Stimulated activated CD8-positive, alpha-beta memory T cell treated with anti-CD3 and anti-CD28 coated beads, Interleukin-12 subunit alpha, Interleukin-12 subunit beta, amount 100 ng/mL, for 24 hours (primary cell): Measurements from ENCODE around the gene MIAT.
"Not testable (repeated sequence)": the region's sequence is repeated elsewhere in the genome, so short reads cannot be mapped to it uniquely, and the experiment has no call there.

ENCODE experiments used
- DNase-seq: peaks from one replicate; pipeline ENCODE4 v3.0.0-alpha.2; 2020; ENCODE audit errors: extremely low read depth

The MIAT gene

DNA sequence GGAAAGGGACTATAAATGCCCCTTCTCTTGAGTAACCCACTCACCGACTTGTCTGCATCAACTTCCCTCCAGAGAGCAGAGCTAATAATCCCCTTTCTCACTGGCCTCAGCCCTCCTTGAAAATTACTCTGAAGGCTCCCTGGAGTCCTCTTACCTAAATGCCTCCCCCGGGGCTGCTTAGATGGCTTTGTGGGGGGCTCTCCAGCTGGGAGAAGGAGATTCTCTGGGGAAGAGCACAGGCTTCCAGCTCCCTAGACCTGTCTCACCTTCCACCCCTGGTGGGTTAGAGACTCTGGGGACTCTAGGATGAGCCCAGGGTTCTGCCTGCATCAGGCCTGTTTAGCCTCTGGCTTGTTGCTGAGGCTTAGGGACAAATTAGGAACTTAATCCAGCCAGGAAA, 39.8 kb downstream of the MIAT start:
- no peak for DNase-seq

GRCh38 chr22:26700462-26700861, 43.1 kb downstream of the MIAT start:
- DNase-seq, result no peak

DNA sequence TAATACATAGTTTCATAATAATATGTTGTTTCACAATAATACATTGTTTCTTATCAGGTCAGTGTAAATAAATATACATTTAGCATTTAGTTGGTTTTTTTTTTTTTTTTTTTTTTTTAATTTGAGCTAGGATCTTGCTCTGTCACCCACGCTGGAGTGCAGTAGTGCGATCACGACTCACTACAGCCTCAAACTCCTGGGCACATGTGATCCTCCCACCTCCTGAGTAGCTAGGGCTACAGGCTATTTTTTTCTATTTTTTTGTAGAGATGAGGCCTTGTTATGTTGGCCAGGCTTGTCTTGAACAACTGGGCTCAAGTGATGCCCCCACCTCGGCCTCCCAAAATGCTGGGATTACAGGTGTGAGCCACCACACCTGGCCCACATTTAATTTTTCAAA, 43.5 kb downstream of the MIAT start:
- no peak for DNase-seq

- DNase-seq, result no peak
Observed at GRCh38 chr22:26701323-26701722, 43.9 kb downstream of the MIAT start.

DNA sequence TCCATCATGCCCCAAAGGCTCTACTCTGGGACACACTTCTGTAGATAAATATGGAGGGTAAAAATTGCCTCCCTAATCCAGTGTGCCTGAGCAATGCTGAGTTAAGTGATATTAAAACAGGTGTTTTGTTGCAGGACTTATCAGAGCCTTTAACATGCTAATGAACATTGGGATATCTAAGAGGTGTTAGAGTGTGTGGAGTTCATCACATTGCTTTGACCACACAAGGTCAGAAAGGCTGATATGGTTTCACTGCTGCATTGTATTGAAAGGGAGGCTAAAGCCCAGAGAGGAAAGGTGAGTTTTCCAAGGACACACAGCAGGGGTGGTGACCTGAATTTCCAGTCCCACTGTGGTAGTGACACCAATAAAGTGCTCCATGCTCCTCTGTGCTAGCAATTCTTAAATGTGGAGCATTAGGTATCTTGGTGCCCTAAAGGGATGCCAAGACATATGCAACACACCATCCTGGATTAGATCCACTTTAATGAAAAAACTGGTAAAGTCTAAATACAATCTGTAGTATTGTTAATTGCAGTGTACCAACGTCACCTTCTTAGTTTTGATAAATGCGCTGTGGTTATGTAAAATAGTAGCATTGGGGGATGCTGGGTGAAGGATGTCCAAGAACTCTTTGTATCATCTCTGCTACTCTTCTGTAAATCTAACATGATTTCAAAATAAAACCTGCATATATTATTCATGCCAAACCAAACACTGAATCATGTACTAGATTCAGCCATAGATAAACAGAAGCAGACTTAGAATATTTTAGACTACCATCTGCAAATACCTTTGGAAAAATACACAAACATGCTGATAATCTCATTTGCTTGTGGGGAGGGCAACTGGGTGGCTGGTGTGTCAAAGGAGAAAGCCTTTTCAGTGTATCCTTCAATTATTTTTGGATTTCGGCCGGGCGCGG, 45.8 kb downstream of the MIAT start:
- no peak for DNase-seq

- DNase-seq, result not testable (repeated sequence)
Observed at GRCh38 chr22:26705379-26705778, 48.0 kb downstream of the MIAT start.

- DNase-seq, result no peak
Observed at GRCh38 chr22:26707090-26707489, 49.7 kb downstream of the MIAT start.

- no peak for DNase-seq
Observed at GRCh38 chr22:26707581-26707980, 50.2 kb downstream of the MIAT start.

DNA sequence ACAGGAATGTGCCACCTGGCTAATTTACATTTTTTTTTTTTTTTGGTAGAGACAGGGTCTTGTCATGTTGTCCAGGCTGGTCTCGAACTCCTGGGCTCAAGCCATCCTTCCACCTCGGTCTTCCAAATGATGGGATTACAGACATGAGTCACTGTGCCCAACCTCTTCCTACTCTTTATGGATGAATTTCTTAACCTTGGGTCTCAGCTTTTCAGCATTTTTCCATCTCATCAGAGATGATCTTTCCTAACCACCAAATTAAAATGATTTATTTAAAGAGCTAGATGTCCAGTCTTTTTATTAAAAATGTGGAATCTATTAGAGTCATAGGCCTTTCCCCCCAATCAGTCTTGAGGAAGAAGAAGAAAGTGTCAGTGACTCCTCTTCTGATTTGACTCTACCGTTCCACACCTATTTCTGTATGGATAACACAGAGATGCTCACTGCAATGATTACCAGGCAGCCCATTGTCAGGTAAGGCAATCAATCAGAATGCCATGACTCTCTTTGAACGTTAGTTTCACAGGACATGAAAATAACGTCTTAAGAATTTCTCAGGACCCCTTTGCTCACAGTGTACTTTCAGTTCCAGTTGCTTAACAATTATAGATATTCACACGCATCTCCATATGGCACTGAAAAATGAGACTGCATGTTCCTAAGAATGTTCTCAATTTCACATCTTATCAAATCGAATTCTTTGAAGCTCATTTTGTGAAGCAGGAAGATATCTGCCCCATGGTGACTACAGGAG, 51.0 kb downstream of the MIAT start:
- DNase-seq, result no peak

- no peak for DNase-seq
Observed at GRCh38 chr22:26709617-26710390, 52.4 kb downstream of the MIAT start.

DNA sequence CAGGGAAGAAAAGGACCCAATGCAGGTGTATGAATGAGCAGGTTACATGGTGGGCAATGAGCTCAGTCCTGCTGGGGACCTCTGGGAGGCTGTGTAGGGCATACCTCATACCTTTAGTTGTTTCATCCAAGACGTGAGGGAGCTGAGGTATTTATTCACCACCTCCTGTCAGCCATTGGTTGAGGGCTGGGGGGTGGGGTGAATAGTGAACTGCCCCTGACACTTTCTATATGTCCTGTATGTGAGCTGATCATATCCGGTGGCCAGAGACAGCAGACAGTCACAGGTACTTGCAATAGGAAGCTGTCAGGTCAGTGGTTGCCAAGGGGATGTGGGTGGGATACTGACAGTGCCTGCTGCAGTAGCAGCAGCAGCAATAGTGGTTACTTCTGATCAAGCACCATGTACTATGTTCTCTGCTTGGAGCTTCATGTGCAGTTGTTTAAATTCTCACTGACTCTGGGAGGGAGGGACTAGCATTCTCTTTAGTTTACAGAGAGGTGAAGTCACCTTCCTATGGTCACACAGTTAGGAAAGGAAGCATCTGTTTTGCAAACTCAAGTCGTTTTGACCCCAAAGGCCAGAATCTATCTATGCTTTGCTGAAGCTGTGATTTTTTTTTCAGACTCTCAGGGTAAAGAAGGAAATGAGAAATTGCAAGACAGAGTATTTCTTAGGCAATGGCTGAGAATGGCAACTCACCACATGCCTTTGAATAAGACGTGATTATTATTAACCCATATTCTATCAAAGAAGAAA, 54.0 kb downstream of the MIAT start:
- DNase-seq, result no peak

GRCh38 chr22:26712158-26712557, 54.8 kb downstream of the MIAT start:
- no peak for DNase-seq

DNA sequence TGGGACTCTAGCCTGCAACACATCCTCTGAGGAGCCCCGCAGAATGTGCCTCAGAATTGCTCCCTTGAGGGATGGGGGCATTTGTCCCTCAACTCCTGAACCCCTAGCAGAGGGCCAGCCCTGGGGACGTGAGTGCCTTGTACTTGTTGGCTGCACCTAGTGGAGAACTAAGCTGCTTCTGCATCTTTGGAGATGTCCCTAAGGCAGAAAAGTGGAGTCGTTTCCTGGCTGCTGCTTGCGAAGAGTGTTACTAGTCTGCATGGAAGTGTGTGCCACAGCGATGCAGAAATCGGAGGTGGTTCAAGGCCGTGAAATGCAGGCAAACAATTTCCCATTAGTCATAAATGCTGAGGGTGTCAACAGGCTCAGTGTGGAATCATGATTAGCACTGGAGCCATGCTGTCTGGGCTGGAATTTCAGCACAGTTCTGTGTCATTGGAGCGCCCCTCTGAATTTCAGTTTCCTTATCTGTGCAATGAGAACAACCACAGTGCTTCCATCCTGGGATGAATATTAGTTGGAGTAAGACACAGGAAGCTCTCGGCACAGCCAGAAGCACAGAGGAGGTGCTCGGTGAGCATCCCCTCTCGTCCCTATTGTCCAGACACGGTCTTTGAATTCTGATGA, 56.5 kb downstream of the MIAT start:
- DNase-seq, result no peak

- no peak for DNase-seq
Observed at GRCh38 chr22:26714971-26715370, 57.6 kb downstream of the MIAT start.

DNA sequence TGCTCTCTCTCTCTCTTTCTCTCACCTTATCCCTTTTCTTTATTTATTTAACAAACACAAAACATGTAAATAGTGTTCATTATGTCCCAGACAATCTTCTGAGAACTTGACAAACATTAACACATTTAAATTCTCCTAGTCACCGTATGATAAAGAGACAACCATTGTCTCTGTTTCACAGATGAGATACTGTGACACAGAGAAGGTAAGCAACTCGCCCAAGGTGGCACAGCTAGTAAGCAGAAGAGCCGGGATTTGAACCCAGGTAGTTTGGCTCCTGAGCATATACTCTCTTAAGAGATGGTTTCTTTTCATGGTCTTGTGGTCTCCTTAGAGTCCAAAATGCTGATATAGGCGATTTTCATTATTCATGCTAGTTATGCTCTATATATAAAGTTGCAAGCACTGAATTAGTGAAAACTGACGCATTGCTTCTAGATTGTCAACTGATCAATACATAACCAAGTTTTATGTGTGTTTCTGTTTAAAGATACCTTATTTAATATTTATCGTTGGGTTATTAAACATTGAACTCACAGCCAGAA, 58.1 kb downstream of the MIAT start:
- DNase-seq, result no peak

DNA sequence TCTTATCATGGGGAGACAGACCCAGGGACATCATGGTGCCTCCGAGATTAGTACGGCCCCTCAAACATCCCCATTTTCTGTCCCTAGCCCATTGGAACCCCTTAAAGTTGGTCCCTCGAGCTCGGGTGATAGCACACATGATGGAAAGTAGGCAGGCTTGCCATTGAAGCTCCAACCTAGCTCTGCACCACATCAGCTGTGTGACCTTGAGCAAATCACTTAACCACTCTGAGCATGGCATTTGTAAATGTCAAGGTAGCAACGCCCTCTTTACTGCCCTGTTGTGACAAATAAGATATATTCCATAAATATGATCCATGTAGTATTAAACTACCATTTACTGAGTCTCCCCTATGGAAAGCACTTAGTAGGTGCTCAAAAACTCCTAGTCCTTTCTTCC, 61.1 kb downstream of the MIAT start:
- no peak for DNase-seq

GRCh38 chr22:26718905-26719304, 61.5 kb downstream of the MIAT start:
- no peak for DNase-seq

DNA sequence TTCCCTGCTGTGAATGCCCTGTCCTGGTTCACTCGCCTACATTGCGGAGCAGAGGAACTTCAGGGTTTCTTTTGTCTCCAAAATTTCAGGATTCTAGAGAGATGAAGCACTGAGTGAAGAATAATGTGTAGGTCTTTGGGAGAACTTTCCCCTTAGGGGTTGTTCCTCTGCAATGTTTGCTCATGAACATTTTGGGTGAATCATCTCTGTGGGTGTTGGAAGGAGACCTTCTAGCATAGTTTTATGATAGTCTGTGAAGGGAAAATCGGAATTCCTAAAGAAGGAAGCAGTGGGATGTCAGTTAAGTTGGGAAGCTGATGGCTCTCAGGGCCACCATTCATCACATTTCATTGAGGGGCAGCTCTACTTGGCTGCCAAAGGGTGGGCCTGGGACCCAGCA, 64.8 kb downstream of the MIAT start:
- DNase-seq, result no peak

GRCh38 chr22:26724414-26724813, 67.0 kb downstream of the MIAT start:
- no peak for DNase-seq

DNA sequence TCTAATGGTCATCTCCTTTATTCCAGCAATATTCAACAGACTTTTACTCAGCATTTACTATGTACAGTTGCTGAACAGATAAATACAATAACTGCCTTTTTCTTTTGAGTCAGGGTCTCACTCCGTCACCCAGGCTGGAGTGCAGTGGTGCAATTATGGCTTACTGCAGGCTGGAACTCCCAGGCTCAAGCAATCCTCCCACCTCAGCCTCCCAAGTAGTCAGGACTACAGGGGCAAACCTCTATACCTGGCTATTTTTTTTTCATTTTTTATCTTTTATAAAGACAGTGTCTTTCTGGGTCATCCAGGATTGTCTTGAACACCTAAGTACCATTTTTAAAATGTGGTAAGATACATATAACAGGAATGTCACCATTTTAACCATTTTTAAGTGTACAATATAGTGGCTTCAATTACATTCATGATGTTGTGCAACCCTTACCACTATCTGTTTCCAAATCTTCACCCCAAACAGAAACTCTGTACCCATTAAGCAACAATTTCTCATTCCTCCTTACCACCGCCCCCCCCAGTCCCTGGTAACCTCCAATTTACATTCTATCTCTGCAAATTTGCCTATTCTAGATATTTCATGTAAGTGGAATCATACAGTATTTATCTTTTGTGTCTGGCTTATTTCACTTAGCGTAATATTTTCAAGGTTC, 67.8 kb downstream of the MIAT start:
- no peak for DNase-seq
